ENCODE data around the gene ZRANB1. TPM values are rescaled to one million over a fixed set of nuclear protein-coding genes. Genes with fewer than 3 reads are reported as not detected.

ZRANB1 gene
- total and polyA plus RNA-seq, 2 of the 4 experiments (the other 2 are of a cell fraction), result 11.2 to 24.7 TPM

GRCh38 chr10:124996127-124996853, 54.4 kb downstream of the ZRANB1 start:
- Histone ChIP-seq H3K4me1 (ENCODE audit: control insufficient read depth, insufficient read depth, low read length) (peaks cover 24% of the 10 kb centered on the region), H3K56ac (ENCODE audit: extremely low read depth, insufficient read depth, low read length) (no peak overlapping the region), H3K36me3 (ENCODE audit: control insufficient read depth, insufficient read depth, low read length) (peaks cover 73% of the 10 kb centered on the region), H2AK9ac (replicated peaks; ENCODE audit: low read depth, low read length, poor library complexity) (no peak overlapping the region), H3K18ac (ENCODE audit: low read depth, low read length) (no peak overlapping the region), H2AFZ (replicated peaks; ENCODE audit: low read length, poor library complexity) (no peak overlapping the region), H3K4ac (ENCODE audit: low read depth, low read length) (no peak overlapping the region), H2AK5ac (ENCODE audit: low read depth, low read length) (no peak overlapping the region), H2BK20ac (ENCODE audit: low read depth, low read length) (no peak overlapping the region), H3K9me3 (ENCODE audit: control insufficient read depth, insufficient read depth, low read length) (no peaks in the 10 kb centered on the region), H3K9me1 (ENCODE audit: insufficient read depth, low read length) (peaks cover 18% of the 10 kb centered on the region), H4K91ac (ENCODE audit: insufficient read depth, low read depth, low read length) (no peak overlapping the region), H3K23ac (ENCODE audit: low read depth, low read length) (no peak overlapping the region), H3K27ac (ENCODE audit: insufficient read depth, low read length) (no peak overlapping the region), H2BK15ac (ENCODE audit: low read depth, low read length) (no peak overlapping the region), H4K8ac (ENCODE audit: low read depth in 2 of 2, low read length in 2 of 2) (no peak overlapping the region), H4K20me1 (ENCODE audit: insufficient read depth, low read length) (peaks cover 43% of the 10 kb centered on the region), H3K27me3 (ENCODE audit: control insufficient read depth, insufficient read depth, low read length) (no peaks in the 10 kb centered on the region), H2BK120ac (ENCODE audit: low read depth, low read length) (no peak overlapping the region), H3K4me2 (ENCODE audit: low read depth, low read length) (no peak overlapping the region), H3K79me1 (ENCODE audit: low read depth in 1 of 2, low read length in 2 of 2) (peaks cover 13 to 64% of the 10 kb centered on the region in 2 experiments; a peak in 3 of 4 replicates), H3K14ac (replicated peaks; ENCODE audit: low read depth, low read length) (no peak overlapping the region), H3K9ac (ENCODE audit: low read depth, low read length) (no peak overlapping the region), H4K5ac (ENCODE audit: low read depth, low read length) (no peak overlapping the region), H2BK5ac (ENCODE audit: low read depth, low read length, poor library complexity, severe bottlenecking) (no peak overlapping the region), H3K4me3 (ENCODE audit: insufficient read depth, low read depth, low read length) (no peak overlapping the region)
- ChIA-PET POLR2A (ENCODE audit: unreplicated experiment) (no interaction called here), CTCF (no interaction called here)
- 81% methylated on average over 10 of the region's 24 CpGs; no CpG with 5 or more reads in 1 of the 2 experiments for WGBS, 2 experiments (ENCODE audit: extremely low coverage in 2 of 2, insufficient read length in 1 of 2)
- ATAC-seq (ENCODE audit: low read depth), result no peak
- no TSS peak for BruUV-seq (replicated peaks)
- dilution Hi-C loops (cut with HindIII; ENCODE audit: low sequenced_read_pairs, unreplicated experiment), result no loop called here
- in situ Hi-C loops (cut with MboI; ENCODE audit: low sequenced_read_pairs), result loop anchor here (25.0 kb wide), 1 partner anchor 459 kb away; no protein-coding TSS in a partner anchor
- intact Hi-C loops (cut with micrococcal nuclease), result loop anchor here (5.0 to 10.0 kb wide), 2 partner anchors 161 to 719 kb away; partner anchors contain the start of gene EDRF1
- TF ChIP-seq CTCF (conservative IDR thresholded peaks at IDR 0.05; ENCODE audit: low read depth, low read length) (no peak), CEBPB (IDR thresholded peaks at IDR 0.05; ENCODE audit: low read depth, low read length) (no peak), POLR2A (IDR thresholded peaks at IDR 0.05; ENCODE audit: low read depth, low read length) (no peak), USF2 (IDR thresholded peaks at IDR 0.05; ENCODE audit: low read depth, low read length) (no peak), BHLHE40 (IDR thresholded peaks at IDR 0.05; ENCODE audit: low read depth, low read length) (no peak), RCOR1 (IDR thresholded peaks at IDR 0.05; ENCODE audit: insufficient replicate concordance, low read length) (no peak), RAD21 (IDR thresholded peaks at IDR 0.05; ENCODE audit: low read length) (no peak), NFE2L2 (IDR thresholded peaks at IDR 0.05; ENCODE audit: low read depth, low read length) (no peak), MXI1 (IDR thresholded peaks at IDR 0.05; ENCODE audit: borderline replicate concordance, low read depth, low read length) (no peak), CHD1 (IDR thresholded peaks at IDR 0.05; ENCODE audit: low read depth, low read length) (no peak)
- TF ChIP-seq, protein P1, sequence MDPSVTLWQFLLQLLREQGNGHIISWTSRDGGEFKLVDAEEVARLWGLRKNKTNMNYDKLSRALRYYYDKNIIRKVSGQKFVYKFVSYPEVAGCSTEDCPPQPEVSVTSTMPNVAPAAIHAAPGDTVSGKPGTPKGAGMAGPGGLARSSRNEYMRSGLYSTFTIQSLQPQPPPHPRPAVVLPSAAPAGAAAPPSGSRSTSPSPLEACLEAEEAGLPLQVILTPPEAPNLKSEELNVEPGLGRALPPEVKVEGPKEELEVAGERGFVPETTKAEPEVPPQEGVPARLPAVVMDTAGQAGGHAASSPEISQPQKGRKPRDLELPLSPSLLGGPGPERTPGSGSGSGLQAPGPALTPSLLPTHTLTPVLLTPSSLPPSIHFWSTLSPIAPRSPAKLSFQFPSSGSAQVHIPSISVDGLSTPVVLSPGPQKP (IDR thresholded peaks at IDR 0.05; ENCODE audit: borderline replicate concordance, low read depth, low read length), result no peak
- no peak for DNase-seq

All from IMR-90 (cell line).